K562 (cell line): ENCODE data around the gene DVL2. TPM values are rescaled to one million over a fixed set of nuclear protein-coding genes. Genes with fewer than 3 reads are reported as not detected.

Experiments used
- CREB1 ChIP-seq, 2 experiments: sonication (generic) in 1 of 2; formaldehyde crosslinking in 1 of 2; IDR thresholded peaks; 2 replicates each; pipeline versions ENCODE4 v1.6.1 to v1.8.0; 2012 to 2022; ENCODE audit warnings: inconsistent platforms in 1 of 2, mild to moderate bottlenecking in 1 of 2, missing genetic modification reagents in 1 of 2, moderate library complexity in 1 of 2
- ETV6 ChIP-seq, 3 experiments: fragments of 150-350 bp in 1 of 3; sonication (generic) in 1 of 3; formaldehyde crosslinking in 1 of 3; IDR thresholded peaks; 2 replicates each; pipeline versions ENCODE4 v1.6.1 to v1.8.0; 2014 to 2022; ENCODE audit warnings: borderline replicate concordance in 2 of 3, low read depth in 2 of 3, antibody characterized with exemption in 1 of 3, low read length in 1 of 3, mild to moderate bottlenecking in 1 of 3, missing genetic modification reagents in 1 of 3
- FOXM1 ChIP-seq, 2 experiments: fragments of 450-650 bp in 1 of 2; sonication (generic) in 1 of 2; formaldehyde crosslinking in 1 of 2; IDR thresholded peaks; 2 replicates each; pipeline versions ENCODE4 v1.6.1 to v1.9.0; 2017 to 2022; ENCODE audit warnings: low read depth in 2 of 2, mild to moderate bottlenecking in 2 of 2, missing genetic modification reagents in 1 of 2, moderate library complexity in 1 of 2
- JUND ChIP-seq, 2 experiments: IDR thresholded peaks; 2 replicates in 1 of 2; 3 replicates in 1 of 2; pipeline ENCODE4 v1.6.1; 2011; ENCODE audit warnings: borderline replicate concordance in 2 of 2, low read depth in 2 of 2, low read length in 2 of 2, improper control_type of control experiment in 1 of 2, missing biosample characterization in 1 of 2, missing genetic modification characterization in 1 of 2, missing genetic modification reagents in 1 of 2
- KHSRP ChIP-seq: fragments of 450-650 bp; IDR thresholded peaks from 2 replicates; pipeline ENCODE4 v1.6.1; 2017
- MAZ ChIP-seq, 2 experiments: fragments of 450-650 bp in 1 of 2; sonication (generic) in 1 of 2; formaldehyde crosslinking; IDR thresholded peaks in 1 of 2; conservative IDR thresholded peaks in 1 of 2; 2 replicates each; pipeline versions ENCODE4 v1.4.0 to v1.5.0; 2020; ENCODE audit warnings: mild to moderate bottlenecking in 1 of 2, missing genetic modification reagents in 1 of 2
- PCBP1 ChIP-seq: fragments of 200-400 bp; formaldehyde crosslinking; IDR thresholded peaks from 2 replicates; pipeline ENCODE4 v1.6.1; 2018; ENCODE audit warnings: mild to moderate bottlenecking, low read depth, low read length; ENCODE audit not compliant: poor library complexity, severe bottlenecking
- SMARCA4 ChIP-seq: fragments of 450-650 bp; IDR thresholded peaks from 2 replicates; pipeline ENCODE4 v1.6.1; 2016
- ZNF592 ChIP-seq: fragments of 450-650 bp; IDR thresholded peaks from 2 replicates; pipeline ENCODE4 v1.6.1; 2017; ENCODE audit warnings: antibody characterized with exemption, mild to moderate bottlenecking
- ZNF668 ChIP-seq: fragments of 250-450 bp; sonication (Bioruptor Pico); IDR thresholded peaks from 2 replicates; pipeline ENCODE4 v1.8.0; 2022; ENCODE audit warnings: mild to moderate bottlenecking, inconsistent platforms
- polyA plus RNA-seq, 8 experiments: library from polyadenylated mRNA; depleted of rRNA in 4 of 8; stranded (reverse) in 5 of 8; unstranded in 3 of 8; fragments of >200 nt; fragmentation: Nextera tagmentation in 2 of 8; fragmentation: Illumina TruSeq in 1 of 8; extraction: Ambion mirVana in 2 of 8; extraction: Trizol in 1 of 8; gene quantifications; 2 replicates each; pipeline versions ENCODE4 v1.2.1 to v1.2.3, GENCODE V29; 2011 to 2014; ENCODE audit warnings: inconsistent platforms in 1 of 8, missing spikeins in 1 of 8
- total RNA-seq, 7 experiments: library from RNA; depleted of rRNA in 6 of 7; stranded (reverse); fragments of >200 nt in 6 of 7; fragmentation: Illumina TruSeq in 2 of 7; extraction: Trizol in 2 of 7; gene quantifications; 2 replicates each; pipeline versions ENCODE4 v1.2.1 to v1.2.3, GENCODE V29; 2011 to 2021; ENCODE audit warnings: low replicate concordance in 1 of 7
- TF ChIP-seq, protein P1 (sequence below): fragments of 450-650 bp; formaldehyde crosslinking; IDR thresholded peaks from 2 replicates; pipeline ENCODE4 v1.4.0; 2020; ENCODE audit warnings: mild to moderate bottlenecking, moderate library complexity
- TF ChIP-seq, protein P2 (sequence below): fragments of 450-650 bp; formaldehyde crosslinking; IDR thresholded peaks from 2 replicates; pipeline ENCODE4 v1.4.0; 2020; ENCODE audit warnings: mild to moderate bottlenecking, moderate library complexity
- TF ChIP-seq, protein P3 (sequence below): fragments of 250-450 bp; sonication (Bioruptor Pico); IDR thresholded peaks from 2 replicates; pipeline ENCODE4 v1.8.0; 2022; ENCODE audit warnings: inconsistent platforms

Gene DVL2
- total and polyA plus RNA-seq, 9 of the 15 experiments (the other 6 are each of a cell fraction or from before 2014, with no cell fraction given): 1.3 to 49.5 (median 24.3) TPM

- TF ChIP-seq FOXM1 (IDR thresholded peaks at IDR 0.05; ENCODE audit: low read depth): no peak
- TF ChIP-seq FOXM1 (CRISPR knock-in tag; IDR thresholded peaks at IDR 0.05; ENCODE audit: low read depth): no peak
- no peak for TF ChIP-seq SMARCA4
- no peak for TF ChIP-seq ETV6 (IDR thresholded peaks at IDR 0.05; ENCODE audit: borderline replicate concordance in 1 of 2, low read depth in 2 of 2, low read length in 1 of 2)
- TF ChIP-seq ETV6 (CRISPR knock-in tag; IDR thresholded peaks at IDR 0.05; ENCODE audit: borderline replicate concordance): no peak
- TF ChIP-seq ZNF592: no peak
- TF ChIP-seq MAZ (CRISPR knock-in tag; conservative IDR thresholded peaks at IDR 0.05 in 1 of 2, IDR thresholded peaks at IDR 0.05 in 1 of 2): peak in 1 of 2 experiments; percentile 51; a peak in 2 of 4 replicates
- no peak for TF ChIP-seq PCBP1
- TF ChIP-seq, protein P1, sequence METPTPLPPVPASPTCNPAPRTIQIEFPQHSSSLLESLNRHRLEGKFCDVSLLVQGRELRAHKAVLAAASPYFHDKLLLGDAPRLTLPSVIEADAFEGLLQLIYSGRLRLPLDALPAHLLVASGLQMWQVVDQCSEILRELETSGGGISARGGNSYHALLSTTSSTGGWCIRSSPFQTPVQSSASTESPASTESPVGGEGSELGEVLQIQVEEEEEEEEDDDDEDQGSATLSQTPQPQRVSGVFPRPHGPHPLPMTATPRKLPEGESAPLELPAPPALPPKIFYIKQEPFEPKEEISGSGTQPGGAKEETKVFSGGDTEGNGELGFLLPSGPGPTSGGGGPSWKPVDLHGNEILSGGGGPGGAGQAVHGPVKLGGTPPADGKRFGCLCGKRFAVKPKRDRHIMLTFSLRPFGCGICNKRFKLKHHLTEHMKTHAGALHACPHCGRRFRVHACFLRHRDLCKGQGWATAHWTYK (CRISPR knock-in tag): no peak
- peak; percentile 29; the same call in 1 of the 2 replicates for TF ChIP-seq JUND (IDR thresholded peaks at IDR 0.05; ENCODE audit: borderline replicate concordance, low read depth, low read length)
- TF ChIP-seq JUND (tag; IDR thresholded peaks at IDR 0.05; ENCODE audit: borderline replicate concordance, low read depth, low read length): no peak
- TF ChIP-seq, protein P2, sequence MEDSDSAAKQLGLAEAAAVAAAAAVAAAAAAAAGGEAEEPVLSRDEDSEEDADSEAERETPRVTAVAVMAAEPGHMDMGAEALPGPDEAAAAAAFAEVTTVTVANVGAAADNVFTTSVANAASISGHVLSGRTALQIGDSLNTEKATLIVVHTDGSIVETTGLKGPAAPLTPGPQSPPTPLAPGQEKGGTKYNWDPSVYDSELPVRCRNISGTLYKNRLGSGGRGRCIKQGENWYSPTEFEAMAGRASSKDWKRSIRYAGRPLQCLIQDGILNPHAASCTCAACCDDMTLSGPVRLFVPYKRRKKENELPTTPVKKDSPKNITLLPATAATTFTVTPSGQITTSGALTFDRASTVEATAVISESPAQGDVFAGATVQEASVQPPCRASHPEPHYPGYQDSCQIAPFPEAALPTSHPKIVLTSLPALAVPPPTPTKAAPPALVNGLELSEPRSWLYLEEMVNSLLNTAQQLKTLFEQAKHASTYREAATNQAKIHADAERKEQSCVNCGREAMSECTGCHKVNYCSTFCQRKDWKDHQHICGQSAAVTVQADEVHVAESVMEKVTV (CRISPR knock-in tag): peak; percentile 29; the same call in 1 of the 2 replicates
- no peak for TF ChIP-seq ZNF668
- TF ChIP-seq, protein P3, sequence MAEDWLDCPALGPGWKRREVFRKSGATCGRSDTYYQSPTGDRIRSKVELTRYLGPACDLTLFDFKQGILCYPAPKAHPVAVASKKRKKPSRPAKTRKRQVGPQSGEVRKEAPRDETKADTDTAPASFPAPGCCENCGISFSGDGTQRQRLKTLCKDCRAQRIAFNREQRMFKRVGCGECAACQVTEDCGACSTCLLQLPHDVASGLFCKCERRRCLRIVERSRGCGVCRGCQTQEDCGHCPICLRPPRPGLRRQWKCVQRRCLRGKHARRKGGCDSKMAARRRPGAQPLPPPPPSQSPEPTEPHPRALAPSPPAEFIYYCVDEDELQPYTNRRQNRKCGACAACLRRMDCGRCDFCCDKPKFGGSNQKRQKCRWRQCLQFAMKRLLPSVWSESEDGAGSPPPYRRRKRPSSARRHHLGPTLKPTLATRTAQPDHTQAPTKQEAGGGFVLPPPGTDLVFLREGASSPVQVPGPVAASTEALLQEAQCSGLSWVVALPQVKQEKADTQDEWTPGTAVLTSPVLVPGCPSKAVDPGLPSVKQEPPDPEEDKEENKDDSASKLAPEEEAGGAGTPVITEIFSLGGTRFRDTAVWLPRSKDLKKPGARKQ (CRISPR knock-in tag): no peak
- no peak for TF ChIP-seq KHSRP
- peak; percentile 51; the same call in 1 of the 2 replicates for TF ChIP-seq CREB1 (IDR thresholded peaks at IDR 0.05)
- TF ChIP-seq CREB1 (CRISPR knock-in tag; IDR thresholded peaks at IDR 0.05): peak; percentile 63; the same call in 1 of the 2 replicates
These were observed 56.9 kb downstream of the DVL2 start (continued) for GRCh38 chr17:7177191-7177953.
